CMK (cell line): Measurements from ENCODE around the gene OR4A5.
"Not testable (repeated sequence)": the region's sequence is repeated elsewhere in the genome, so short reads cannot be mapped to it uniquely, and the experiment has no call there.

Experiments used
- DNase-seq: peaks from one replicate; pipeline ENCODE4 v3.0.0-alpha.2; 2010; ENCODE audit warnings: low read depth

Gene OR4A5

GRCh38 chr11:54706532-54706931 lies at the start of gene OR4A5:
Gene OR4A5, plus strand, starts transcription at chr11:54706832. Its CDS starts 53 bp downstream, at chr11:54706885.
- DNase-seq = not testable (repeated sequence)

- not testable (repeated sequence) for DNase-seq
Observed at GRCh38 chr11:54720094-54720493, 13.5 kb downstream of the OR4A5 start.
